Common myeloid progenitor, CD34-positive (primary cell): ENCODE data around the gene BLMH.

Source experiments
- CTCF ChIA-PET: fragments of 350-600 bp; sonication (Branson Sonifier 250); formaldehyde crosslinking; loops from one replicate; lab custom pipeline; 2021; ENCODE audit warnings: antibody characterized with exemption; lab: Charles Lee
- POLR2A ChIA-PET: fragments of 350-600 bp; sonication (Branson Sonifier 250); formaldehyde crosslinking; loops from one replicate; lab custom pipeline; 2021; ENCODE audit warnings: antibody characterized with exemption; lab: Charles Lee
- DNase-seq, 3 donors: peaks; one replicate each; pipeline versions ENCODE4 v3.0.0 to v3.0.0-alpha.2; 2013
- H3K27ac ChIP-seq, 2 experiments: 1 replicate in 1 of 2; 2 replicates in 1 of 2; pipeline ENCODE4 v1.7.0; 2013; ENCODE audit warnings: inconsistent platforms in 2 of 2, low read length in 2 of 2, mild to moderate bottlenecking in 2 of 2, low read depth in 1 of 2, moderate library complexity in 1 of 2; ENCODE audit not compliant: severe bottlenecking in 2 of 2, insufficient read depth in 1 of 2, poor library complexity in 1 of 2
- H3K27me3 ChIP-seq, 5 experiments: replicated peaks in 2 of 5; 1 replicate in 3 of 5; 2 replicates in 2 of 5; pipeline versions ENCODE4 v1.6.1 to v1.7.0; 2013; ENCODE audit warnings: low read length in 4 of 5, mild to moderate bottlenecking in 2 of 5, moderate library complexity in 2 of 5, inconsistent platforms in 1 of 5; ENCODE audit not compliant: insufficient read depth in 5 of 5, control insufficient read depth in 4 of 5
- H3K36me3 ChIP-seq, 4 experiments: 1 replicate in 2 of 4; 2 replicates in 2 of 4; pipeline versions ENCODE4 v1.6.1 to v1.7.0; 2013; ENCODE audit warnings: low read length in 3 of 4, control low read depth in 1 of 4, mild to moderate bottlenecking in 1 of 4; ENCODE audit not compliant: control insufficient read depth in 4 of 4, insufficient read depth in 4 of 4
- H3K4me1 ChIP-seq, 4 experiments: 1 replicate in 3 of 4; 2 replicates in 1 of 4; pipeline versions ENCODE4 v1.6.1 to v1.7.1; 2013; ENCODE audit warnings: low read length in 3 of 4, mild to moderate bottlenecking in 3 of 4, control low read depth in 1 of 4, inconsistent platforms in 1 of 4, moderate library complexity in 1 of 4; ENCODE audit not compliant: control insufficient read depth in 4 of 4, insufficient read depth in 4 of 4; ENCODE audit errors: control extremely low read depth in 1 of 4
- H3K4me3 ChIP-seq, 7 experiments: 1 replicate in 4 of 7; 2 replicates in 3 of 7; pipeline versions ENCODE4 v1.5.1 to v1.7.0; 2013; ENCODE audit warnings: mild to moderate bottlenecking in 7 of 7, low read length in 6 of 7, moderate library complexity in 6 of 7, inconsistent platforms in 2 of 7, low read depth in 2 of 7, control low read depth in 1 of 7; ENCODE audit not compliant: insufficient read depth in 4 of 7, control insufficient read depth in 1 of 7; ENCODE audit errors: extremely low read depth in 1 of 7
- H3K9me3 ChIP-seq, 5 experiments: 1 replicate in 4 of 5; 2 replicates in 1 of 5; pipeline versions ENCODE4 v1.6.1 to v1.7.1; 2013; ENCODE audit warnings: low read length in 4 of 5, mild to moderate bottlenecking in 2 of 5, inconsistent platforms in 1 of 5, low read depth in 1 of 5, moderate library complexity in 1 of 5; ENCODE audit not compliant: control insufficient read depth in 4 of 5, insufficient read depth in 2 of 5; ENCODE audit errors: control extremely low read depth in 1 of 5
- WGBS: methylation state at CpG from one replicate; pipeline ENCODE4 v1.1.5; 2013; ENCODE audit not compliant: insufficient coverage; 5-methylcytosine and 5-hydroxymethylcytosine counted together

BLMH gene

GRCh38 chr17:30229012-30229411 is 62.7 kb downstream of the BLMH start:
- H3K4me1 ChIP-seq, result no peaks in the 10 kb centered on the region
- no peak for DNase-seq

GRCh38 chr17:30228011-30228410 is 63.7 kb downstream of the BLMH start:
- POLR2A ChIA-PET, result no interaction called here
- H3K27me3 ChIP-seq, result peaks cover 0 to 16% (median 14%) of the 10 kb centered on the region in 5 experiments
- no peaks in the 10 kb centered on the region for H3K9me3 ChIP-seq
- H3K4me1 ChIP-seq, result no peaks in the 10 kb centered on the region
- DNase-seq, result no peak
- CTCF ChIA-PET, result no interaction called here
- H3K4me3 ChIP-seq, result no peak overlapping the region
- no peaks in the 10 kb centered on the region for H3K36me3 ChIP-seq
- 97% methylated on average over 3 of the region's 3 CpGs for WGBS
- H3K27ac ChIP-seq, result no peak overlapping the region

More at GRCh38 chr17:30229012-30229411, 62.7 kb downstream of the BLMH start:
- ChIA-PET POLR2A (no interaction called here), CTCF (interaction anchor here (0.8 kb wide), 1 partner anchor 8 kb away, joined by 3 read pairs; no protein-coding TSS in a partner anchor)
- Histone ChIP-seq H3K4me3 (no peak overlapping the region), H3K36me3 (no peaks in the 10 kb centered on the region), H3K9me3 (no peaks in the 10 kb centered on the region), H3K27ac (no peak overlapping the region), H3K27me3 (peaks cover 0 to 23% (median 18%) of the 10 kb centered on the region in 5 experiments)
- WGBS, result 100% methylated on average over 1 of the region's 7 CpGs

GRCh38 chr17:30226878-30227277 is 64.9 kb downstream of the BLMH start:
- Histone ChIP-seq H3K9me3 (no peaks in the 10 kb centered on the region), H3K4me1 (no peaks in the 10 kb centered on the region), H3K27ac (no peak overlapping the region), H3K36me3 (no peaks in the 10 kb centered on the region), H3K27me3 (peaks cover 0 to 9% (median 5%) of the 10 kb centered on the region in 5 experiments), H3K4me3 (no peak overlapping the region)
- ChIA-PET POLR2A (no interaction called here), CTCF (no interaction called here)
- DNase-seq, result no peak
- over 99% methylated on average over 10 of the region's 10 CpGs for WGBS

DNA sequence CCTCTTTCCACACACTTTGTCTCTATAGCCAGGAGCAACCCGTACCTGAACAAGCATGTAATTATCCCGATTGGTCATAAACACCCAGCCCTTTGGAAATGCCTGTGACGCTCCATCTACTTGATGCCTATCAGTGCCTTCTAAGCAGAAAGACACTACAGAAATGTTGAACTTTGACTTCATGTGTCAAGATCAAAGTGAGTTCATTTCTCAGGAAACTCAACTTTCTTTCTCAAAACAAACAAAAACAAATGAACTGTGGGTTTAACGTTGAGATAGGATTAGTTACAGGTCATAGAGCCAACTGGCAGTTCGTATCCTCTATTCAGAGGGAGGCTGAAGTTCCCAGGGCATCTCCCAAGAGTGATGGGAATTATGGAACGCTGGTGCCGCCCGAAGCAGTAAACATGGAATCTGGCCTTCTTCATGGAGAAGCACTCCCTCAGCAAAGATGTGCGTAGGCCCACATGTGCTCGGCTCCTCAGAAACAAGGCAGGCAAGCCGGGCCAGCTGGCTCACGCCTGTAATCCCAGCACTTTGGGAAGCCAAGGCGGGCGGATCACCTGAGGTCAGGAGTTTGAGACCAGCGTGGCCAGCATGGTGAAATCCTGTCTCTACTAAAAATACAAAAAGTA is 65.7 kb downstream of the BLMH start:
- Histone ChIP-seq H3K27ac (no peak overlapping the region), H3K4me1 (no peaks in the 10 kb centered on the region), H3K4me3 (no peak overlapping the region), H3K27me3 (peaks cover 0 to 9% (median 3%) of the 10 kb centered on the region in 5 experiments), H3K36me3 (no peaks in the 10 kb centered on the region), H3K9me3 (no peaks in the 10 kb centered on the region)
- CTCF ChIA-PET, result no interaction called here
- WGBS, result 95% methylated on average over 12 of the region's 15 CpGs
- DNase-seq, result no peak
- POLR2A ChIA-PET, result no interaction called here

DNA sequence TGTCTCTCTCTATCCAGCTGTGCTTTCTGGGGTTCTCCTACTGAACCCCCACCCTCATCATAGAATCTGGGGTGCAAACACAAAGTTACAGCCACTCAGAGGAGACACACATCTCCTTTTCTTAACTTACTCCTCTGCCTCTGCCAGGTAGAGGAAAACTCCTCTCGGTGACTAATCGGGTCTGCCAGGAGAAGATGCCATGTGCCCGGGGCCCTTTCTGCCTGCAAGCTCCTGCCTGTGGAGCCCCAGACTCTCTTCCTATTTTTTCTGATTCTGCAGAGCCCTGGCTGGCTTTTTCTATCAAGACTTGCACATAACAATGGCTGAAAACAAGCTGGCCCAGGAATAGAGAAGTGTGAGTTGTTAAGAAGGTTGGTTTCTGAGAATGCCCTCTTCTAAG is 66.6 kb downstream of the BLMH start:
- no peak for DNase-seq
- no peaks in the 10 kb centered on the region for H3K4me1 ChIP-seq
- POLR2A ChIA-PET, result no interaction called here
- 87% methylated on average over 3 of the region's 3 CpGs for WGBS
- H3K9me3 ChIP-seq, result no peaks in the 10 kb centered on the region
- H3K36me3 ChIP-seq, result no peaks in the 10 kb centered on the region
- no peak overlapping the region for H3K4me3 ChIP-seq
- CTCF ChIA-PET, result interaction anchor here (0.7 to 1.4 kb wide), 2 partner anchors 20 to 23 kb away, joined by 3 to 4 read pairs; no protein-coding TSS in a partner anchor
- no peak overlapping the region for H3K27ac ChIP-seq
- peaks cover 0 to 7% (median 3%) of the 10 kb centered on the region in 5 experiments for H3K27me3 ChIP-seq

- Histone ChIP-seq H3K27ac (no peak overlapping the region), H3K9me3 (no peaks in the 10 kb centered on the region), H3K4me3 (no peak overlapping the region), H3K27me3 (peaks cover 0 to 7% (median 2%) of the 10 kb centered on the region in 5 experiments), H3K4me1 (no peaks in the 10 kb centered on the region), H3K36me3 (no peaks in the 10 kb centered on the region)
- DNase-seq, result no peak
- WGBS, result 97% methylated on average over 5 of the region's 8 CpGs
- ChIA-PET CTCF (interaction anchor here (0.7 to 1.4 kb wide), 2 partner anchors 20 to 24 kb away, joined by 3 to 4 read pairs; no protein-coding TSS in a partner anchor), POLR2A (no interaction called here)
Observed at GRCh38 chr17:30224419-30224960, 67.3 kb downstream of the BLMH start.

DNA sequence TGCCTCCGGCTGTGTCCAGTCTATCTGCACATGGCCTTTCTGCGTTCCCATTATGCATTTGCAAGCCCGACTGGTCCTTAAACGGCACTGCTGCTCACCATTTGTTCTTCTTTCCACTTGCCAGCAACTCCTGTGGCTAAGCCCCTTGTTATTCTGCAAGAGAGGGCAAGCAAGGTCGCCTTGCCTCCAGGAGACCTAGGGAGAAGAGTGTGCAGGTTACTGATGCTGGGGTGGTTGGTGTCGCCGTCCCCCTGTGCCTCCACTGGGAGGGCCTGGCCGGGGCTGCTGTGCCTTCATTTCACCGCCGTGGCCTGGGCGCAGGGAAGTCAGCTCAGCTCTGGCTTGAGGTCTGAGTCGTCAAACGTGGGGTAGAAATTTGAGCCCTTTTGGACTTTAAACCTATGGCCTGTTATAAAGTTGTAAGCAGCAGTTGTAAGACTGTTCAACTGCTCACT is 69.0 kb downstream of the BLMH start:
- no peak for DNase-seq
- Histone ChIP-seq H3K4me3 (no peak overlapping the region), H3K27ac (no peak overlapping the region), H3K36me3 (no peaks in the 10 kb centered on the region), H3K9me3 (no peaks in the 10 kb centered on the region), H3K4me1 (no peaks in the 10 kb centered on the region), H3K27me3 (peaks cover 0 to 4% (median 0%) of the 10 kb centered on the region in 5 experiments)
- ChIA-PET CTCF (interaction anchor here (0.6 to 1.4 kb wide), 3 partner anchors 96 to 526 kb away, joined by 4 read pairs; no protein-coding TSS in a partner anchor), POLR2A (interaction anchor here (0.6 kb wide), 1 partner anchor 21 kb away, joined by 3 read pairs; no protein-coding TSS in a partner anchor)
- 97% methylated on average over 10 of the region's 13 CpGs for WGBS
